ENCODE results near the gene YDJC.
"Not testable (repeated sequence)": the region's sequence is repeated elsewhere in the genome, so short reads cannot be mapped to it uniquely, and the experiment has no call there.

Gene YDJC

GRCh38 chr22:21602579-21602978, 27.2 kb downstream of the YDJC start:
- no peak for DNase-seq

GRCh38 chr22:21599053-21599893, 30.5 kb downstream of the YDJC start:
- DNase-seq, result no peak

- no peak for DNase-seq
Measured at GRCh38 chr22:21598302-21598701, 31.5 kb downstream of the YDJC start.

GRCh38 chr22:21596356-21597135, 33.3 kb downstream of the YDJC start:
- DNase-seq, result not testable (repeated sequence)

GRCh38 chr22:21594865-21595452, 34.9 kb downstream of the YDJC start:
- no peak for DNase-seq

GRCh38 chr22:21593406-21594232, 36.2 kb downstream of the YDJC start:
- no peak for DNase-seq

GRCh38 chr22:21592422-21592821, 37.4 kb downstream of the YDJC start:
- DNase-seq, result no peak

GRCh38 chr22:21591695-21592094, 38.1 kb downstream of the YDJC start:
- no peak for DNase-seq

- no peak for DNase-seq
Measured at GRCh38 chr22:21590809-21591641, 38.8 kb downstream of the YDJC start.

- peak; percentile 50 for DNase-seq
Measured at GRCh38 chr22:21589396-21589795, 40.4 kb downstream of the YDJC start.

GRCh38 chr22:21587803-21588611, 41.8 kb downstream of the YDJC start:
- peak; percentile 88 for DNase-seq

- DNase-seq, result no peak
Measured at GRCh38 chr22:21585389-21585788, 44.4 kb downstream of the YDJC start.

- no peak for DNase-seq
Measured at GRCh38 chr22:21582801-21583740, 46.8 kb downstream of the YDJC start.

- DNase-seq, result not testable (repeated sequence)
Measured at GRCh38 chr22:21581009-21581713, 48.7 kb downstream of the YDJC start.

GRCh38 chr22:21580623-21581007, 49.2 kb downstream of the YDJC start:
- DNase-seq, result not testable (repeated sequence)

GRCh38 chr22:21579474-21579851, 50.4 kb downstream of the YDJC start:
- DNase-seq, result no peak
